A673 (cell line): ENCODE measurements around the gene ZNF319. TPM values are rescaled to one million over a fixed set of nuclear protein-coding genes. Genes with fewer than 3 reads are reported as not detected.

ENCODE experiments used
- BruUV-seq: library from RNA; stranded (reverse); fragments of 400-500 nt; replicated peaks from 2 replicates; lab custom pipeline; 2021; lab: Mats Ljungman, UMichigan
- CTCF ChIA-PET: fragments of 300-600 bp; sonication (Branson Sonifier 250); formaldehyde crosslinking; loops from one replicate; lab custom pipeline; 2022; ENCODE audit warnings: antibody characterized with exemption; lab: Charles Lee
- POLR2A ChIA-PET: fragments of 300-600 bp; sonication (Branson Sonifier 250); formaldehyde crosslinking; loops from one replicate; lab custom pipeline; 2022; ENCODE audit warnings: antibody characterized with exemption; ENCODE audit not compliant: low non-redundant PET; lab: Charles Lee
- DNase-seq: peaks from one replicate; pipeline ENCODE4 v3.0.0-alpha.2; 2015; ENCODE audit warnings: low spot score
- H3K27ac ChIP-seq: fragments of 200-600 bp; sonication (generic); 2 replicates; pipeline ENCODE4 v1.5.1; 2016; ENCODE audit warnings: mixed run types, low read depth, mild to moderate bottlenecking, mixed read lengths, antibody characterized with exemption, low read length; ENCODE audit not compliant: poor library complexity, severe bottlenecking
- H3K27me3 ChIP-seq: fragments of 200-600 bp; sonication (generic); replicated peaks from 2 replicates; pipeline ENCODE4 v1.6.1; 2017; ENCODE audit warnings: mixed run types, low read depth, mild to moderate bottlenecking, mixed read lengths, antibody characterized with exemption, low read length; ENCODE audit not compliant: insufficient read depth, poor library complexity
- H3K36me3 ChIP-seq: fragments of 200-600 bp; sonication (generic); 2 replicates; pipeline ENCODE4 v1.6.1; 2016; ENCODE audit warnings: mixed run types, mild to moderate bottlenecking, mixed read lengths, antibody characterized with exemption, low read length; ENCODE audit not compliant: insufficient read depth, poor library complexity, severe bottlenecking
- H3K4me1 ChIP-seq: fragments of 200-600 bp; sonication (generic); 2 replicates; pipeline ENCODE4 v1.6.1; 2017; ENCODE audit warnings: mixed run types, mild to moderate bottlenecking, mixed read lengths, antibody characterized with exemption, low read length; ENCODE audit not compliant: insufficient read depth, poor library complexity, severe bottlenecking
- H3K4me3 ChIP-seq: fragments of 200-600 bp; sonication (generic); 2 replicates; pipeline ENCODE4 v1.5.1; 2016; ENCODE audit warnings: low read depth, mixed run types, mild to moderate bottlenecking, mixed read lengths, low read length; ENCODE audit not compliant: poor library complexity, severe bottlenecking
- H3K9me3 ChIP-seq: fragments of 200-600 bp; sonication (generic); 2 replicates; pipeline ENCODE4 v1.6.1; 2016; ENCODE audit warnings: mixed run types, low read depth, mild to moderate bottlenecking, mixed read lengths, antibody characterized with exemption, low read length; ENCODE audit not compliant: poor library complexity, severe bottlenecking
- CTCF ChIP-seq: fragments of 300-800, 200-600 bp; sonication (generic); conservative IDR thresholded peaks from 2 replicates; pipeline ENCODE4 v1.5.1; 2017; ENCODE audit warnings: low read depth, mild to moderate bottlenecking, antibody characterized with exemption, low read length, moderate library complexity, mixed read lengths
- EZH2 ChIP-seq: fragments of 200-600 bp; sonication (generic); IDR thresholded peaks from 2 replicates; pipeline ENCODE4 v1.6.1; 2017; ENCODE audit warnings: borderline replicate concordance, low read depth, mild to moderate bottlenecking, mixed read lengths, antibody characterized with exemption, low read length; ENCODE audit not compliant: poor library complexity, severe bottlenecking
- intact Hi-C: fragments of 100-400 bp; cut with micrococcal nuclease; formaldehyde crosslinking; loops from one replicate; pipeline ENCODE4 v1.10.0; 2022; ENCODE audit not compliant: unreplicated experiment
- total RNA-seq: library from RNA; stranded (reverse); gene quantifications from 2 replicates; pipeline ENCODE4 v1.2.3, GENCODE V29; 2021

The ZNF319 gene
- total RNA-seq, 1 experiment from 2014 or later, result 12.9 TPM

DNA sequence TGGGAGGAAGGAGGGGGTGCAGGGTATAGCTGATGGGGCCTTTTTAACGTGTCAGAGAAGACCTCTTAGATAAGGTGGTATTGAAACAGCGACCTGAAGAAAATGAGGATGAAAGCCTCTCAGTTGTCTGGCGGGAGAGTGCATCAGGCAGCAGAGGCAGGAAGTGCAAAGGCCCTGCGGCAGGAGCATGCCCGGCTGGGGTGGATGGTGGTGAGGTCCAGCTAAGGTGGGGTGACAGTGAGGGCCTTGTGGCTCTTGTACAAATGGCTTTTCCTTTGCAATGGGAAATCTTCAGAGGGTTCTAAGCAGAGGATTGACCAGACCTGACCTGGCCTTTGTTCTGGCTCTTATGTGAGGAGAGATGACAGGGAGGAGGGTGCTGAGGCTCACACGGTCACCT, 36.5 kb upstream of the ZNF319 start:
- intact Hi-C loops, result no loop called here
- Histone ChIP-seq H3K36me3 (no peaks in the 10 kb centered on the region), H3K4me3 (no peak overlapping the region), H3K9me3 (no peaks in the 10 kb centered on the region), H3K4me1 (no peaks in the 10 kb centered on the region), H3K27ac (no peak overlapping the region), H3K27me3 (no peaks in the 10 kb centered on the region)
- ChIA-PET POLR2A (no interaction called here), CTCF (no interaction called here)
- TF ChIP-seq CTCF (no peak), EZH2 (no peak)
- DNase-seq, result no peak
- no TSS peak for BruUV-seq

DNA sequence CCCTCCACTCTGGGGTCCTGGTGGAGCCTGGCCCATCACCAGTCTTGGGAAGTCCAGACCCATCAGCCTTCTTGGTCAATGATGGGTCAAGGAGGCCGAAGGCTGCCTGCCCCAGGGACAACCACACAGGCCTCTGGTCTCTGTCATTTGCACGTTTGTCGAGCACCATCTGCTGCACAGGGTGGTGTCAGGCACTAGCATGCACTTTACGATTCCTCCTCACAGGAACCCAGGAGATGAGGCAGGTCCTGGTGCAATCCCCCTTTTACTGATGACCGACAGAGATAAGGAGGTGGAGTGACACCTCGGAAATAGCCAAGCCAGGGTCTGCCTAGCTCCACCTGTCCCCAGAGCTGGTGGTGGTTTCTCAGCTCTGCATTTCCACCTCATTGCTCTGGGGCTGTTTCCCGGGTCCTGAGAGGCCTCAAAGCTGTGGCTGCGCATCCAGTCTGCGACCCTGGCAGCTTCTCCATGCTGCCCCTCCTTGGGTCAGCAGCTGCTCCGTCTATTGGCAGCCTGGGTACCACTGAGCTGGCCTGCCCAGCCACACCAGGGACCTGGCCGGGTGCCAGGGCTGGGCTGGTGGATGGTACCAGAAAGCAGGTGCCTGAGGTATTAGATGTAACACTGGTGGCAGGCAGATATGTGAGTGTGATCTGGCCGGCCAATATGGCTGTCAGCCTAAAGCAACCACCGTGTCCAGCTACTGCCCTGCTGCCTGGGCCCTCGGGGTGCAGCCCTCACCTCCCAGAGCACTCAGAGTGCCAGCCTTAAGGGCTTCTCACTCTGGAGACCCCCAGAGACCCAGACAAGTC, 35.1 kb upstream of the ZNF319 start:
- intact Hi-C loops, result no loop called here
- no peak for TF ChIP-seq EZH2
- no peak for TF ChIP-seq CTCF
- POLR2A ChIA-PET, result no interaction called here
- H3K4me3 ChIP-seq, result no peak overlapping the region
- H3K36me3 ChIP-seq, result no peaks in the 10 kb centered on the region
- no peak for DNase-seq
- H3K27me3 ChIP-seq, result no peaks in the 10 kb centered on the region
- no peaks in the 10 kb centered on the region for H3K9me3 ChIP-seq
- CTCF ChIA-PET, result interaction anchor here (1.1 kb wide), 1 partner anchor 116 kb away, joined by 5 read pairs; no protein-coding TSS in a partner anchor
- BruUV-seq, result no TSS peak
- H3K4me1 ChIP-seq, result no peaks in the 10 kb centered on the region
- no peak overlapping the region for H3K27ac ChIP-seq

- intact Hi-C loops, result no loop called here
- Histone ChIP-seq H3K27ac (no peak overlapping the region), H3K36me3 (no peaks in the 10 kb centered on the region), H3K9me3 (no peaks in the 10 kb centered on the region), H3K27me3 (no peaks in the 10 kb centered on the region), H3K4me3 (no peak overlapping the region), H3K4me1 (no peaks in the 10 kb centered on the region)
- no TSS peak for BruUV-seq
- CTCF ChIA-PET, result interaction anchor here (0.6 to 1.1 kb wide), 2 partner anchors 15 to 115 kb away, joined by 5 to 6 read pairs; no protein-coding TSS in a partner anchor
- POLR2A ChIA-PET, result no interaction called here
- DNase-seq, result no peak
- TF ChIP-seq EZH2, result no peak
- TF ChIP-seq CTCF, result no peak
Observed at GRCh38 chr16:58034774-58035173, 34.3 kb upstream of the ZNF319 start.
